Osteocyte (in vitro differentiated cells): ENCODE measurements around the gene CENPA. TPM values are rescaled to one million over a fixed set of nuclear protein-coding genes. Genes with fewer than 3 reads are reported as not detected.

ENCODE experiments used
- DNase-seq: peaks from one replicate; pipeline ENCODE4 v3.0.0; 2021; ENCODE audit warnings: mixed read lengths; ENCODE audit not compliant: unreplicated experiment; ENCODE audit errors: extremely low spot score
- H3K27ac Mint-ChIP-seq: one replicate; pipeline ENCODE4 v1.8.0; 2021; ENCODE audit warnings: mild to moderate bottlenecking, mixed read lengths; ENCODE audit not compliant: unreplicated experiment
- H3K27me3 Mint-ChIP-seq: one replicate; pipeline ENCODE4 v1.8.0; 2021; ENCODE audit warnings: mixed read lengths; ENCODE audit not compliant: unreplicated experiment
- H3K36me3 Mint-ChIP-seq: one replicate; pipeline ENCODE4 v1.8.0; 2021; ENCODE audit warnings: mixed read lengths; ENCODE audit not compliant: unreplicated experiment
- H3K4me1 Mint-ChIP-seq: one replicate; pipeline ENCODE4 v1.8.0; 2021; ENCODE audit warnings: mixed read lengths; ENCODE audit not compliant: unreplicated experiment
- H3K4me3 Mint-ChIP-seq: one replicate; pipeline ENCODE4 v1.8.0; 2021; ENCODE audit warnings: mild to moderate bottlenecking, moderate library complexity, mixed read lengths; ENCODE audit not compliant: unreplicated experiment
- H3K9me3 Mint-ChIP-seq: one replicate; pipeline ENCODE4 v1.8.0; 2021; ENCODE audit warnings: mixed read lengths; ENCODE audit not compliant: unreplicated experiment
- CTCF ChIP-seq: fragments of 200-600 bp; sonication (generic); IDR thresholded peaks from 2 replicates; pipeline ENCODE4 v1.5.0; 2021; ENCODE audit warnings: antibody characterized with exemption, mild to moderate bottlenecking, moderate library complexity
- total RNA-seq: library from RNA; stranded (reverse); gene quantifications from 2 replicates; pipeline ENCODE4 v1.2.1, GENCODE V29; 2021

CENPA gene
- total RNA-seq, 1 donor from 2014 or later = 4.6 TPM

DNA sequence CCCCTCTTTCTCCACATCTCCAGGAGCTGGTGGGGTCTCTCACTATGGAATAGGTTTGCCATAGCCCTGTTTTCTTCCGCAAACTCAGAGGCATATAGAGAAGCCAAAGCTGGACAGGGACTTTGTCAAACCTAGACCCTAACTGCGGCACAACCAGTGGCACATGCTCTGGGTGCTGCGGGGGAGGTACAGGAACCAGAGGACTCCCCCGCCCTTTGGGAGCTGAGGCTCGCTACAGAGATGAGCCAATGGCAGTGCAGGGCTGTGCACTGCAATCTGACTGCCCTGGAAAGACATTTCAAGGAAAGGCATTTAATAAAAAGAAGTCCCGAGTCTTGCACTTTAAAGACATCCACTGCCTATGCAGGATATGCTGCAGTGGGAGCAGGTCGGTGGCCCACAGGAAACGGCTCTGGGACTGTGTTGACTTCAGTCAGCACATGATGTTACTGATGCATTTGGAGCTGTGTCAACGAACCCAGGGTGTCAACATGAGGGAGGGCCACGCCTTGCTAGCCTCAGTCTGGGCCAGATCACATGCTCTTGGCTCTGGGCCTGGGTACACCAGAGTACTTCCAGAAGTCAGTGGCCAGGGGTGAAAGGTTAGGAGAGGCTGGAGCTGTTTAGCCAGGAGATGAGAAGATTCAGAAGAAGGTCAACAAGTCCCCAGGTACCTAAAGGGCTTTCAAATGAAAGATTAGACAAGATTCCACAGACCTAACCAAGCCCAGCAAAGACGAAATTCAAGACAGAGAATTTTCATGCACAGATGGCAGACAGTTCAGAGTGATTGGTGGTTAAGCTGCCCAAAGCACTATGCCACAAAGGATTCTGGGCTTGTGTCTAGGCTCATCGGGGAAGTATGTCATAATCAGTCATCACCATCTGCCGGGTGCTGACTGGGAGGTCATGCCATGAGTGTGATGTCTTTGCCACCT lies 13.5 kb upstream of the CENPA start:
- TF ChIP-seq CTCF = no peak
- H3K36me3 Mint-ChIP-seq = peaks cover 18% of the 10 kb centered on the region
- H3K9me3 Mint-ChIP-seq = no peaks in the 10 kb centered on the region
- H3K4me1 Mint-ChIP-seq = peaks cover 43% of the 10 kb centered on the region
- H3K27ac Mint-ChIP-seq = peak overlapping the region; percentile 84
- no peaks in the 10 kb centered on the region for H3K27me3 Mint-ChIP-seq
- peak overlapping the region; percentile 44 for H3K4me3 Mint-ChIP-seq
- no peak for DNase-seq

DNA sequence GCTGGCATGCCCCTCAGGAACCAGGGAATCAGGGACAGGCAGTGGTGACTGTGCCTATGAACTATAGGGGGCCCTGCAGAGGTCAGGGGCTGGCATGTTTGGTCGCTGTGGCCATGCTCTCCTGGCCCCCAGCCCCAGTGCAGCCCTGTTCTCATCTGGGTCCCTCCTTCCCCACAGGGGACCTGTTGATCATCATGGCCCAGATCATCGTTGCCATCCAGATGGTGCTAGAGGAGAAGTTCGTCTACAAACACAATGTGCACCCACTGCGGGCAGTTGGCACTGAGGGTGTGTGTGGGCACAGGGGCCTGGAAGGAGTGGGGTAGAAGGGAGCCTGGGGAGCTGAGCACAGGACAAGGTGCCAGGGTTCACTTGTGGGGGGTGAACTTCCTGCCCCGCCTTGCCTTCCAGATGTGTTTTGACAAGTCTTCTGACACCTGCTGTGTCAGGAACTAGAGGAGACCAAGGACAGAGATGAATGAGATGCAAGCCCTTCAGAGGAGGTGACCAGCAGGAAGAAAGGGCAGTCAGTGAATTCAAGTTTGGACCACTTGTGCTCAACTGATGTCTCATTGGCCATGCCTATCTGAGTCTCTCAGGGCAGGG lies 9.6 kb upstream of the CENPA start:
- Mint-ChIP-seq H3K9me3 (no peaks in the 10 kb centered on the region), H3K36me3 (peaks cover 38% of the 10 kb centered on the region), H3K4me3 (no peak overlapping the region), H3K27ac (peak overlapping the region; percentile 41), H3K4me1 (peaks cover 17% of the 10 kb centered on the region), H3K27me3 (no peaks in the 10 kb centered on the region)
- TF ChIP-seq CTCF = no peak
- no peak for DNase-seq

GRCh38 chr2:26778098-26778497 lies 7.8 kb upstream of the CENPA start:
- Mint-ChIP-seq H3K4me1 (no peaks in the 10 kb centered on the region), H3K27ac (no peak overlapping the region), H3K27me3 (no peaks in the 10 kb centered on the region), H3K9me3 (no peaks in the 10 kb centered on the region), H3K4me3 (no peak overlapping the region), H3K36me3 (peaks cover 41% of the 10 kb centered on the region)
- DNase-seq = no peak
- no peak for TF ChIP-seq CTCF

DNA sequence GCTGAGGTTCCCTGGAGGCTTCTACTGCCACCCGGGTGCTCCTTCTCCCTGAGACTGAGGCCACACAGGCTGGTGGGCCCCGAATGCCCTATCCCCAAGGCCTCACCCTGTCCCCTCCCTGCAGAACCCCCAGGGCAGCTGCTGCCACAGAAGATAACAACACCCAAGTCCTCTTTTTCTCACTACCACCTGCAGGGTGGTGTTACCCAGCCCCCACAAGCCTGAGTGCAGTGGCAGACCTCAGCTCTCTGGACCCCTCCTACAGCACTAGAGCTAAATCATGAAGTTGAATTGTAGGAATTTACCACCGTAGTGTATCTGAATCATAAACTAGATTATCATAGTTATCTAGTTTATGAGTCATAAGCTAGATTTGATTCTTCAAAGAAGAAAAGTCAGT lies 7.3 kb upstream of the CENPA start:
- peaks cover 41% of the 10 kb centered on the region for H3K36me3 Mint-ChIP-seq
- no peak for TF ChIP-seq CTCF

GRCh38 chr2:26780203-26780760 lies 5.6 kb upstream of the CENPA start:
- H3K27me3 Mint-ChIP-seq = no peaks in the 10 kb centered on the region
- no peak for TF ChIP-seq CTCF
- no peaks in the 10 kb centered on the region for H3K9me3 Mint-ChIP-seq
- no peak for DNase-seq
- H3K4me1 Mint-ChIP-seq = peaks cover 5% of the 10 kb centered on the region
- H3K27ac Mint-ChIP-seq = no peak overlapping the region
- H3K36me3 Mint-ChIP-seq = peaks cover 41% of the 10 kb centered on the region
- H3K4me3 Mint-ChIP-seq = no peak overlapping the region

More for the DNA sequence above, 7.3 kb upstream of the CENPA start:
- H3K27me3 Mint-ChIP-seq = no peaks in the 10 kb centered on the region
- no peak overlapping the region for H3K4me3 Mint-ChIP-seq
- DNase-seq = no peak
- no peaks in the 10 kb centered on the region for H3K9me3 Mint-ChIP-seq
- no peaks in the 10 kb centered on the region for H3K4me1 Mint-ChIP-seq
- no peak overlapping the region for H3K27ac Mint-ChIP-seq
